ENCODE data around the gene ELMO3. TPM values are rescaled to one million over a fixed set of nuclear protein-coding genes. Genes with fewer than 3 reads are reported as not detected.

The ELMO3 gene
- total RNA-seq, 1 donor = 0.36 TPM

DNA sequence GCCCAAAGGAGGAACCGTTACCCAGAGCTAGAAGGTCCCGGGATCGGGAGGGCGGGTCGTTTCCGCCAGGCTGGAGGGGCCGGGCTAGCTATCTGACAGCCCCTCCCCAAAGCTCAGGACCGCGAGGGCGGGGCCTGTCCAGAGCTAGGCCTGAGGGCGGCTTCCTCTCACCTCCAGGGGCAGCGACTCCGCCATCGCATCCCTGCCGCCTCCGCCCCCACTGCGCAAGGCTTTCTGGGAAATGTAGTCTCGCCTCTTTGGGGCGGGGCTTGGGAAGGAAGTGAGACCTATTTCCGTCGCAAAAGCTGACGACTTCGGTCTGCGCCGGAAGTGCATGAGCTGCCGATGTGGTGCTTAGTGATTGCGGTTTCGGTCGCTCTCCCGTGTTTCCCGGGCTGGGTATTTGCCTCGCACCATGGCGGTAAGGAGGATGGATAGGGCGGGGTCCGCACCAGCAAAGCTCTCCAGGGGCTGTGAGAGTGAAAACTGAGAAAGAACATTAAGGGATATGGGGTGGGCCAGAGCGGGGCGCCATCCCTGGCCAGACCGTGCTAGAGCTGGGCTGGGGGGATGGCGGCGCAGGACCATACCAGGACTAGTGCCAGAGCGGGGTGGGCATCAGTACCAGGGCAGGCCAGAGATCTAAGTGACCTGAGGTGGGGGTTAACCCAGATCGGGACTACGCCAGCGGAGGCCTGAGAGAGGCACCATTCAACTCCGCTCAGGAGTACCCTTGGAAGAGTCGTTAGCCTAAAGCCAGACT, 28.1 kb downstream of the ELMO3 start, which contains the start of gene TMEM208:
TMEM208 (plus strand) TSS at position 327 of the 763 bp plus-strand sequence; CDS start at position 416, 89 bp downstream.
- DNase-seq (ENCODE audit: insufficient read length, low spot score, missing footprints) = peak; percentile 98
- TF ChIP-seq, protein P1, sequence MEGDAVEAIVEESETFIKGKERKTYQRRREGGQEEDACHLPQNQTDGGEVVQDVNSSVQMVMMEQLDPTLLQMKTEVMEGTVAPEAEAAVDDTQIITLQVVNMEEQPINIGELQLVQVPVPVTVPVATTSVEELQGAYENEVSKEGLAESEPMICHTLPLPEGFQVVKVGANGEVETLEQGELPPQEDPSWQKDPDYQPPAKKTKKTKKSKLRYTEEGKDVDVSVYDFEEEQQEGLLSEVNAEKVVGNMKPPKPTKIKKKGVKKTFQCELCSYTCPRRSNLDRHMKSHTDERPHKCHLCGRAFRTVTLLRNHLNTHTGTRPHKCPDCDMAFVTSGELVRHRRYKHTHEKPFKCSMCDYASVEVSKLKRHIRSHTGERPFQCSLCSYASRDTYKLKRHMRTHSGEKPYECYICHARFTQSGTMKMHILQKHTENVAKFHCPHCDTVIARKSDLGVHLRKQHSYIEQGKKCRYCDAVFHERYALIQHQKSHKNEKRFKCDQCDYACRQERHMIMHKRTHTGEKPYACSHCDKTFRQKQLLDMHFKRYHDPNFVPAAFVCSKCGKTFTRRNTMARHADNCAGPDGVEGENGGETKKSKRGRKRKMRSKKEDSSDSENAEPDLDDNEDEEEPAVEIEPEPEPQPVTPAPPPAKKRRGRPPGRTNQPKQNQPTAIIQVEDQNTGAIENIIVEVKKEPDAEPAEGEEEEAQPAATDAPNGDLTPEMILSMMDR (IDR thresholded peaks at IDR 0.05; ENCODE audit: extremely low read depth, low read depth, low read length) = no peak
- Histone ChIP-seq H3K79me2 (ENCODE audit: insufficient read depth, low read length) (peaks cover 53% of the 10 kb centered on the region), H3K36me3 (ENCODE audit: insufficient read depth, low read length) (peaks cover 48% of the 10 kb centered on the region), H4K20me1 (ENCODE audit: insufficient read depth, low read length) (peaks cover 17% of the 10 kb centered on the region), H3K27ac (ENCODE audit: low read depth, low read length) (peak within 1 kb of the TSS; percentile 94), H3K4me1 (ENCODE audit: insufficient read depth, low read length) (peaks cover 16% of the 10 kb centered on the region), H2AFZ (ENCODE audit: low read length) (peak within 1 kb of the TSS; percentile 96), H3K4me2 (ENCODE audit: insufficient read depth, low read length) (peak within 1 kb of the TSS; percentile 97), H3K27me3 (ENCODE audit: insufficient read depth, low read length) (no peaks in the 10 kb centered on the region), H3K9me3 (ENCODE audit: low read depth, low read length) (no peaks in the 10 kb centered on the region), H3K4me3 (ENCODE audit: insufficient read depth, low read length) (peak within 1 kb of the TSS; percentile 100)

DNA sequence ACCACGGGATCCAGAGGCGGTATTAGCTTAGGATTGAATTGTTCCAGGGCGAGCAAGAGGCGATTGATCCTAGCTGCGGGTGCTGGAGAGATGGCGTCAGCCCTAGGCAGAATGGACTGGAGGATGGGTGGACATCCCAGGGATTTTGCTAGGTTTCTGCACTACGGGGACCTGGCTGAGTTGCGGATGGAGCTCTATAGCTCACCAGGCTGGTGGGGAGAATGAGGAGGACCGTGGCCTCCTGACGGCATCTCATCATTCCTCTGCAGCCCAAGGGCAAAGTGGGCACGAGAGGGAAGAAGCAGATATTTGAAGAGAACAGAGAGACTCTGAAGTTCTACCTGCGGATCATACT, 28.6 kb downstream of the ELMO3 start:
- peak overlapping the region; percentile 94 for H3K27ac ChIP-seq (ENCODE audit: low read depth, low read length)
- peak overlapping the region; percentile 76 for H2AFZ ChIP-seq (ENCODE audit: low read length)
- H4K20me1 ChIP-seq (ENCODE audit: insufficient read depth, low read length) = peaks cover 17% of the 10 kb centered on the region
- peaks cover 47% of the 10 kb centered on the region for H3K36me3 ChIP-seq (ENCODE audit: insufficient read depth, low read length)
- H3K9me3 ChIP-seq (ENCODE audit: low read depth, low read length) = no peaks in the 10 kb centered on the region
- peak overlapping the region; percentile 96 for H3K4me2 ChIP-seq (ENCODE audit: insufficient read depth, low read length)
- no peak for DNase-seq (ENCODE audit: insufficient read length, low spot score, missing footprints)
- H3K79me2 ChIP-seq (ENCODE audit: insufficient read depth, low read length) = peaks cover 53% of the 10 kb centered on the region
- H3K4me3 ChIP-seq (ENCODE audit: insufficient read depth, low read length) = peak overlapping the region; percentile 100
- peaks cover 16% of the 10 kb centered on the region for H3K4me1 ChIP-seq (ENCODE audit: insufficient read depth, low read length)
- H3K27me3 ChIP-seq (ENCODE audit: insufficient read depth, low read length) = no peaks in the 10 kb centered on the region
- TF ChIP-seq, protein P1 (IDR thresholded peaks at IDR 0.05; ENCODE audit: extremely low read depth, low read depth, low read length) = no peak

DNA sequence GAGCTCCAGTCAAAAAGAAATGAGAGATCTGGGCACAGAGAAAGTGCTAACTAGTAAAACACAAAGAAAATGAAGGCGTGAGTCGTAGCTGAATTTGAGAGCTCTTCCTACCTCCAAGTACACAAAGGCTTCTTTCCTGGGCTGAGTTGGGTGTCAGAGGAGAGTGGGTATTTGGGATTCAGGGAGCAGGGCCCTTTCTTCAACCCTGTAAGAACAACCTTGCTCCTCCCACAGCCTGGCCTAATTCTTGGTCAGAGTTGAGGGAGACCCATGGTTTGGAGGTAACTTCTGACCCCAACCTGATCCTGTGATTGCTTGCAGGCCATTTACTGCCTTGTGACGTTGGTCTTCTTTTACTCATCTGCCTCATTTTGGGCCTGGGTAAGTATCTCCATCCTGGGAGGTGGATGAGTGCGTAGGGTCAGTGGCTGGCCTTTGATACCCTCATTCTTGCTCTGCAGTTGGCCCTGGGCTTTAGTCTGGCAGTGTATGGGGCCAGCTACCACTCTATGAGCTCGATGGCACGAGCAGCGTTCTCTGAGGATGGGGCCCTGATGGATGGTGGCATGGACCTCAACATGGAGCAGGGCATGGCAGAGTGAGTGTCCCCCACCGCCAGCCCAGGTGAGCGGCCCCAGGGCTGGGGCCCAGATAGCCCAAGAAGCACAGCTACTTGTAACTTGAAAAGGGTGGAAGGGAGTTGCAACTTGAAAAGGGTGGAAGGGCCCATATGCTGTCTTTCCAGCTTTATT, 29.3 kb downstream of the ELMO3 start:
- Histone ChIP-seq H3K9me3 (ENCODE audit: low read depth, low read length) (no peaks in the 10 kb centered on the region), H3K79me2 (ENCODE audit: insufficient read depth, low read length) (peaks cover 53% of the 10 kb centered on the region), H3K4me2 (ENCODE audit: insufficient read depth, low read length) (peak overlapping the region; percentile 96), H3K4me3 (ENCODE audit: insufficient read depth, low read length) (peak overlapping the region; percentile 100), H3K4me1 (ENCODE audit: insufficient read depth, low read length) (peaks cover 16% of the 10 kb centered on the region), H3K36me3 (ENCODE audit: insufficient read depth, low read length) (peaks cover 44% of the 10 kb centered on the region), H2AFZ (ENCODE audit: low read length) (no peak overlapping the region), H3K27me3 (ENCODE audit: insufficient read depth, low read length) (no peaks in the 10 kb centered on the region), H4K20me1 (ENCODE audit: insufficient read depth, low read length) (peaks cover 17% of the 10 kb centered on the region), H3K27ac (ENCODE audit: low read depth, low read length) (peak overlapping the region; percentile 94)
- TF ChIP-seq, protein P1 (IDR thresholded peaks at IDR 0.05; ENCODE audit: extremely low read depth, low read depth, low read length) = no peak
- DNase-seq (ENCODE audit: insufficient read length, low spot score, missing footprints) = peak; percentile 70

- Histone ChIP-seq H3K36me3 (ENCODE audit: insufficient read depth, low read length) (peaks cover 49% of the 10 kb centered on the region), H3K27ac (ENCODE audit: low read depth, low read length) (no peak overlapping the region), H3K9me3 (ENCODE audit: low read depth, low read length) (no peaks in the 10 kb centered on the region)
Measured at GRCh38 chr16:67228905-67229304, 30.0 kb downstream of the ELMO3 start.

More at GRCh38 chr16:67228905-67229304, 30.0 kb downstream of the ELMO3 start:
- H2AFZ ChIP-seq (ENCODE audit: low read length) = no peak overlapping the region
- no peak overlapping the region for H3K4me2 ChIP-seq (ENCODE audit: insufficient read depth, low read length)
- peaks cover 53% of the 10 kb centered on the region for H3K79me2 ChIP-seq (ENCODE audit: insufficient read depth, low read length)
- no peaks in the 10 kb centered on the region for H3K27me3 ChIP-seq (ENCODE audit: insufficient read depth, low read length)
- peak; percentile 32 for DNase-seq (ENCODE audit: insufficient read length, low spot score, missing footprints)
- H3K4me1 ChIP-seq (ENCODE audit: insufficient read depth, low read length) = peaks cover 16% of the 10 kb centered on the region
- H4K20me1 ChIP-seq (ENCODE audit: insufficient read depth, low read length) = peaks cover 17% of the 10 kb centered on the region
- TF ChIP-seq, protein P1 (IDR thresholded peaks at IDR 0.05; ENCODE audit: extremely low read depth, low read depth, low read length) = no peak
- H3K4me3 ChIP-seq (ENCODE audit: insufficient read depth, low read length) = no peak overlapping the region
